VCaP (cell line): Measurements from ENCODE around the gene INPP5E.

Experiments used
- H3K27ac ChIP-seq: fragments of 450-650 bp; 2 replicates; pipeline ENCODE4 v1.5.1; 2017
- CTCF ChIP-seq: fragments of 450-650 bp; conservative IDR thresholded peaks from 2 replicates; pipeline ENCODE4 v1.5.1; 2017; ENCODE audit warnings: mild to moderate bottlenecking, moderate library complexity

INPP5E gene

GRCh38 chr9:136470792-136471469 is 31.3 kb upstream of the INPP5E start:
- no peak for TF ChIP-seq CTCF
- H3K27ac ChIP-seq: no peak overlapping the region

DNA sequence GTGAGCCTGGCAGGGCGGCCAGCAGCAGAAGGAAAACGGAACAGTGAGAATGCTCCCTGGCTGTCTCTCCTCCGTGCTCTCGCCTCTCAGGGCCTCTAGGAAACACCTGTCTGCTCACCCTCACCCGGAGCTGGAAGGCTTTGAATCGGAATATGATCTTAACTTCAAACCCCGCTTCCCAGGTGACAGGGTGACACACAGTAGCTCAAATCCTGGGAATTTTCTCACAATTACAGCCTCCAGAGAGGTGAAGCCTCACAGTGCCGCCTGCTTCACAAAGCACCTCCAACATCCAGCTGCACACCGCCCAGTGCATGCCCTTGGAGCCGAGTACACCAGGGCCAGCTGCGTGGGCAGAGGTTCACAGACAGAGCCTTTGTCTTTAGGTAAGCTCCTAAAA is 30.7 kb upstream of the INPP5E start:
- H3K27ac ChIP-seq: no peak overlapping the region
- no peak for TF ChIP-seq CTCF

DNA sequence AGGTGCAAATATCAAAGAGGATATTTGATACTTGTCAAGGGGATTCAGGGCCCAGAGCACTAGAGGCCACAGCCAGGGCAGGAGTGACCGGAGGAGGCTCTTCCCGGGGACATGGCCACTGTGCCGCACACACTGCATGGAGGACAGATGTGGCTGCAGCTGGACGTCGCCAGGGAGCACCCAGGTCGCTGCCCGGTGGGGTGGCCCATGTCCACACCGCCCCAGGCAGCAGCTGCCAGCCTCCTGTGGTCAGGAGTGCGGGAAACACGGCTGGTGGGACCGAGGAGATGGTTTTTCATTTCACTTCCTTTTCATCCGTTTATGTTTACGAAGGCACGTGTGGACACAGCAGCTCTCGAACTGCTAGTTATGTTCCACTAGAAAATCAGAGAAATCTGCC is 28.1 kb upstream of the INPP5E start:
- no peak overlapping the region for H3K27ac ChIP-seq
- no peak for TF ChIP-seq CTCF

DNA sequence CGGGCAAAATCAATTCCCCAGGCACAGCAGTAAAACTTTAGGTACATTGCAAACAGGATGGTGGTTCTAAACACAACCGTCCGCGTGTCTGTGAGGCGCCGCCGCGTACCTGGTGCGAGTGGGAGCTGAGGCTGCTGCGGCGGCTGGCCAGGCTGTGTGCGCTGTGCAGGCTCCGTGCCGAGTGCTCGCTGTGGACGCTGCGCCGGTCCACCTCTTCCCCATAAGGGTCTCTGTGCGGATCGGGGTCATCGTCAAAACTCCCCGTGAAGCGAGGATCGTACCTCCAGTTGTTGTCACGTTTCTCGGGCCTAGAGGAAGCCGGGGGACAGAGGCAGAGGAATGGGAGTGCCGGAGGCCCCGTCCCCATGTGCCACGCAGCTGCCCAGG is 26.5 kb upstream of the INPP5E start:
- no peak for TF ChIP-seq CTCF
- H3K27ac ChIP-seq: no peak overlapping the region

GRCh38 chr9:136465500-136466154 is 26.0 kb upstream of the INPP5E start:
- H3K27ac ChIP-seq: no peak overlapping the region
- TF ChIP-seq CTCF: no peak

GRCh38 chr9:136464241-136464640 is 24.6 kb upstream of the INPP5E start:
- H3K27ac ChIP-seq: no peak overlapping the region
- no peak for TF ChIP-seq CTCF

DNA sequence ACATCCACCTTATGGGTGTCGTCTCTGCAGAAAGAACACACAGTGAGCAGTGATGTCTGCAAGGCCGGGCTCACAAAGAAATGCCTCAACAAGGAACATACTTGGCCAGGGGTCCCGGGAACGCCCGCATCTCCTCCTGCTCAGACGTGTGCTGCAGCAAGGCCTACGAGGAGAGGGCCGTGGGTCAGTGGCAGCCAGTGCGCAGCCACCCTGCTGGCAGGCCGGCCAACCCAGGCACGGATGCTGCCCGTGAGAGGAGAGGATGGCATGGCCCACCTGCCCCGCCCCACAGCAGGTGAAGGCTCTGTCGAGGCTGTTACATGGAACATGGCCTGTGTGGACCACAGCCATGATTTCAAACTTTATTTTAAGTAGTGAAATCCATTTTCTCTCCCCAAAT is 23.9 kb upstream of the INPP5E start:
- H3K27ac ChIP-seq: no peak overlapping the region

More for the DNA sequence above, 23.9 kb upstream of the INPP5E start:
- TF ChIP-seq CTCF: no peak
